ENCODE measurements around the gene PIP5K1B.

- TF ChIP-seq CTCF (IDR thresholded peaks at IDR 0.05; ENCODE audit: extremely low read depth in 1 of 2, insufficient read depth in 1 of 2, low read depth in 1 of 2, low read length in 2 of 2), result no peak
- TF ChIP-seq EZH2 (IDR thresholded peaks at IDR 0.05; ENCODE audit: borderline replicate concordance, low read depth, low read length, severe bottlenecking), result no peak
Measured at GRCh38 chr9:68895741-68896478, 190.9 kb downstream of the PIP5K1B start.
